ENCODE results near the gene EPHA6. TPM values are rescaled to one million over a fixed set of nuclear protein-coding genes. Genes with fewer than 3 reads are reported as not detected.

Gene EPHA6
- total RNA-seq, 1 experiment from 2014 or later, result 0.61 TPM

DNA sequence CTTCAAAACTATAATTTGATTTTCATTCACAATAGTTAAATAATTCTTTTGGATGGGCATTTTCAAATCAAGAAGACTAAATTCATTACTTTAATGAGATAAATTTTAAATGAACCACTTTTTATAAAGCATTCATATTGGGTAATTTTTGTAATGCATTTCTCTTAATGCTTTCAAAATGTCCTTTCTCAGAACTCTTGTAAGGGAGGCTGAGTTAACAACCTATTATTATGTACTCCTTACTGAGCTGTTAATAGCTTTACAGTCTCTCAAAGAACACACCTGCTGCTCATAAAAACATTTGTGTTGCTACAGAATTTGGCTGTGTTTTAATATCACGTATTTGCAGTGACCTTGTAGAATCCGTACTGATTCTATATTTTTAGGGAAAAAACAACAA is 616.2 kb downstream of the EPHA6 start:
- Histone ChIP-seq H2AFZ (ENCODE audit: low read length) (no peak overlapping the region), H2BK120ac (ENCODE audit: low read depth, low read length, poor library complexity, severe bottlenecking) (no peak overlapping the region), H3K56ac (ENCODE audit: insufficient read length, low read depth, low read length) (no peak overlapping the region), H3K14ac (ENCODE audit: insufficient read depth, low read length) (no peak overlapping the region), H4K91ac (ENCODE audit: insufficient read length, low read depth, low read length) (no peak overlapping the region), H2BK20ac (ENCODE audit: low read depth, low read length, poor library complexity, severe bottlenecking) (no peak overlapping the region), H3K79me2 (ENCODE audit: insufficient read depth, low read length) (no peaks in the 10 kb centered on the region), H4K8ac (replicated peaks; ENCODE audit: insufficient read length, low read depth, low read length) (no peak overlapping the region), H3K23me2 (ENCODE audit: insufficient read length, low read depth, low read length, poor library complexity, severe bottlenecking) (no peaks in the 10 kb centered on the region), H3K27ac (ENCODE audit: insufficient read length, low read depth, low read length) (no peak overlapping the region), H3K4me1 (ENCODE audit: insufficient read depth, low read length) (peaks cover 3% of the 10 kb centered on the region; the same call in 1 of the 2 replicates), H4K5ac (ENCODE audit: insufficient read length, low read depth, low read length) (no peak overlapping the region), H2BK15ac (ENCODE audit: low read depth, low read length) (no peak overlapping the region), H3K9ac (ENCODE audit: extremely low read depth, insufficient read length, low read length) (no peak overlapping the region), H3K4ac (ENCODE audit: low read depth, low read length) (no peak overlapping the region), H3K18ac (ENCODE audit: insufficient read length, low read depth, low read length) (no peak overlapping the region), H2BK5ac (ENCODE audit: insufficient read length, low read length) (no peak overlapping the region), H3K23ac (ENCODE audit: insufficient read length, low read depth, low read length) (no peak overlapping the region), H3K4me2 (ENCODE audit: insufficient read depth, insufficient read length, low read length) (no peak overlapping the region), H2AK5ac (ENCODE audit: insufficient read length, low read length) (no peak overlapping the region), H3T11ph (ENCODE audit: low read length) (no peak overlapping the region), H4K20me1 (ENCODE audit: control insufficient read depth, insufficient read depth, insufficient read length) (no peaks in the 10 kb centered on the region), H3K9me3 (ENCODE audit: control insufficient read depth, low read depth, low read length) (no peaks in the 10 kb centered on the region), H3K27me3 (ENCODE audit: insufficient read depth, low read length) (no peaks in the 10 kb centered on the region), H2BK12ac (ENCODE audit: insufficient read length, low read depth, low read length) (no peak overlapping the region), H3K79me1 (ENCODE audit: insufficient read depth, low read depth, low read length, poor library complexity, severe bottlenecking) (no peaks in the 10 kb centered on the region)
- no peak overlapping the region for H3K27ac Mint-ChIP-seq
- WGBS (ENCODE audit: extremely low coverage, insufficient read length, low lambda C conversion rate), result no CpG with 5 or more reads among the region's 2 CpGs
- no peaks in the 10 kb centered on the region for H3K27me3 Mint-ChIP-seq (ENCODE audit: low read depth)
- no peak for DNase-seq
- TF ChIP-seq, protein P1, sequence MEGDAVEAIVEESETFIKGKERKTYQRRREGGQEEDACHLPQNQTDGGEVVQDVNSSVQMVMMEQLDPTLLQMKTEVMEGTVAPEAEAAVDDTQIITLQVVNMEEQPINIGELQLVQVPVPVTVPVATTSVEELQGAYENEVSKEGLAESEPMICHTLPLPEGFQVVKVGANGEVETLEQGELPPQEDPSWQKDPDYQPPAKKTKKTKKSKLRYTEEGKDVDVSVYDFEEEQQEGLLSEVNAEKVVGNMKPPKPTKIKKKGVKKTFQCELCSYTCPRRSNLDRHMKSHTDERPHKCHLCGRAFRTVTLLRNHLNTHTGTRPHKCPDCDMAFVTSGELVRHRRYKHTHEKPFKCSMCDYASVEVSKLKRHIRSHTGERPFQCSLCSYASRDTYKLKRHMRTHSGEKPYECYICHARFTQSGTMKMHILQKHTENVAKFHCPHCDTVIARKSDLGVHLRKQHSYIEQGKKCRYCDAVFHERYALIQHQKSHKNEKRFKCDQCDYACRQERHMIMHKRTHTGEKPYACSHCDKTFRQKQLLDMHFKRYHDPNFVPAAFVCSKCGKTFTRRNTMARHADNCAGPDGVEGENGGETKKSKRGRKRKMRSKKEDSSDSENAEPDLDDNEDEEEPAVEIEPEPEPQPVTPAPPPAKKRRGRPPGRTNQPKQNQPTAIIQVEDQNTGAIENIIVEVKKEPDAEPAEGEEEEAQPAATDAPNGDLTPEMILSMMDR (conservative IDR thresholded peaks at IDR 0.05), result no peak
- peaks cover 18 to 19% of the 10 kb centered on the region in 2 experiments for H3K9me3 Mint-ChIP-seq
- peaks cover 9 to 15% (median 13%) of the 10 kb centered on the region in 3 experiments for H3K36me3 Mint-ChIP-seq (ENCODE audit: insufficient read depth in 1 of 3, low read depth in 3 of 3)
- no peak overlapping the region for H3K4me3 Mint-ChIP-seq
- peaks cover 12 to 13% of the 10 kb centered on the region in 2 experiments for H3K4me1 Mint-ChIP-seq
